Sigmoid colon (tissue), 7 donors: ENCODE measurements around the gene DMBT1. TPM values are rescaled to one million over a fixed set of nuclear protein-coding genes. Genes with fewer than 3 reads are reported as not detected.

ENCODE experiments used
- DNase-seq: peaks from one replicate; pipeline ENCODE4 v3.0.0-alpha.2; 2019
- H3K27ac ChIP-seq, 4 donors: fragments of 200-600 bp; sonication (generic); one replicate each; pipeline ENCODE4 v1.5.1; 2016 to 2019; ENCODE audit warnings: mild to moderate bottlenecking in 1 of 4
- H3K27me3 ChIP-seq, 3 donors: fragments of 200-600 bp; sonication (generic); one replicate each; pipeline ENCODE4 v1.5.1; 2019; ENCODE audit warnings: mild to moderate bottlenecking in 1 of 3
- H3K36me3 ChIP-seq, 4 donors: fragments of 200-600 bp; sonication (generic); one replicate each; pipeline ENCODE4 v1.5.1; 2016 to 2019
- H3K4me1 ChIP-seq, 4 donors: fragments of 200-600 bp; sonication (generic); one replicate each; pipeline ENCODE4 v1.5.1; 2017 to 2019
- H3K4me3 ChIP-seq, 4 donors: fragments of 200-600 bp; sonication (generic); one replicate each; pipeline ENCODE4 v1.5.1; 2017 to 2019; ENCODE audit warnings: mild to moderate bottlenecking in 2 of 4, moderate library complexity in 1 of 4
- H3K9me3 ChIP-seq, 4 donors: fragments of 200-600 bp in 3 of 4; sonication (generic) in 3 of 4; one replicate each; pipeline versions ENCODE4 v1.5.1 to v1.6.1; 2013 to 2019
- CTCF ChIP-seq, 4 experiments: fragments of 450-650 bp in 3 of 4; fragments of 200-600 bp in 1 of 4; IDR thresholded peaks; one replicate each; pipeline ENCODE4 v1.5.1; 2016 to 2019; ENCODE audit warnings: antibody characterized with exemption in 4 of 4, mild to moderate bottlenecking in 3 of 4, moderate library complexity in 2 of 4
- EP300 ChIP-seq, 4 donors: sonication (generic); formaldehyde crosslinking; IDR thresholded peaks; one replicate each; pipeline ENCODE4 v1.6.1; 2017; ENCODE audit warnings: antibody characterized with exemption in 4 of 4
- POLR2A ChIP-seq, 2 donors: fragments of 450-650 bp; IDR thresholded peaks; one replicate each; pipeline ENCODE4 v1.6.1; 2016; ENCODE audit warnings: antibody characterized with exemption in 2 of 2, mild to moderate bottlenecking in 2 of 2, moderate library complexity in 2 of 2
- POLR2AphosphoS5 ChIP-seq, 4 donors: sonication (generic); formaldehyde crosslinking; IDR thresholded peaks; one replicate each; pipeline ENCODE4 v1.6.1; 2017; ENCODE audit warnings: antibody characterized with exemption in 4 of 4
- WGBS, 2 donors: extraction: QIAGEN DNeasy Blood & Tissue Kit; methylation state at CpG; one replicate each; pipeline ENCODE4 v1.1.7; 2013; 5-methylcytosine and 5-hydroxymethylcytosine counted together
- intact Hi-C: fragments of 100-400 bp; cut with DNase I; formaldehyde crosslinking; loops from one replicate; pipeline ENCODE4 v1.15.1; 2023
- polyA plus RNA-seq, 3 donors: library from polyadenylated mRNA; stranded (reverse); fragments of 200-250 nt; gene quantifications; one replicate each; pipeline ENCODE4 v1.2.3, GENCODE V29; 2013
- total RNA-seq, 4 donors: library from RNA; depleted of rRNA; stranded (reverse); fragments of >200 nt; gene quantifications; one replicate each; pipeline ENCODE4 v1.1.0, GENCODE V29; 2016
- donor health status: healthy with polysubstance abuse.
- donor health status: Bipolar disorder and iron deficiency.
- donor health status: healthy.

DMBT1 gene
- total and polyA plus RNA-seq, 7 donors = under 0.01 to 677 (median 1.2) TPM; not detected in 2

DNA sequence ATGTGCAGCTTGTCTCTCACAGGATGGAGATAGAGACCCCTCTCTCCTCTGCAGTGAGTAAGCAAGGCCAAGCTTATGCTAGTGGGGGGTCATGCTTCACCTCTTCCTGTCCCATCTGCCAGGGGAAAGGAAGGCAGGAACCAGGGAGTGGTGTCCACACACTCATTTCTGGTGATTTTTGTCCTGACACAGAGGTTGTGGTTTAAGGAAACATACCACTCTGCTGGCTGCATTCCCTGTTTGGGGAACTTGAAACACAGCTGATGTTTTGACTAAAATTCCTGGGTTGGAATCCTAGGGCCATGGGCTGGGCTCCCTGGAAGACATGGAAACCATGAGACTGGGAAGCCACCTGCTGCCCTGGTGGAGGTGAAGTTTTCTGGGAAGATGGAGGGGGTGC is 117.7 kb downstream of the DMBT1 start:
- H3K9me3 ChIP-seq = no peaks in the 10 kb centered on the region
- peaks cover 0 to 9% (median under 1%) of the 10 kb centered on the region in 4 donors for H3K4me1 ChIP-seq
- no peaks in the 10 kb centered on the region for H3K27me3 ChIP-seq
- no peaks in the 10 kb centered on the region for H3K36me3 ChIP-seq
- no peak overlapping the region for H3K4me3 ChIP-seq
- intact Hi-C loops = no loop called here
- H3K27ac ChIP-seq = no peak overlapping the region
- no peak for DNase-seq
- TF ChIP-seq POLR2A (IDR thresholded peaks at IDR 0.05) (no peak), CTCF (IDR thresholded peaks at IDR 0.05) (no peak), POLR2AphosphoS5 (IDR thresholded peaks at IDR 0.05) (no peak), EP300 (IDR thresholded peaks at IDR 0.05) (no peak)

GRCh38 chr10:122682522-122682921 is 122.0 kb downstream of the DMBT1 start:
- Histone ChIP-seq H3K27ac (no peak overlapping the region), H3K36me3 (no peaks in the 10 kb centered on the region), H3K27me3 (no peaks in the 10 kb centered on the region), H3K9me3 (no peaks in the 10 kb centered on the region), H3K4me3 (no peak overlapping the region), H3K4me1 (no peaks in the 10 kb centered on the region)
- DNase-seq = no peak
- WGBS, 2 donors = 55 to 81% methylated on average over 5 of the region's 5 CpGs
- TF ChIP-seq POLR2AphosphoS5 (IDR thresholded peaks at IDR 0.05) (no peak), POLR2A (IDR thresholded peaks at IDR 0.05) (no peak), CTCF (IDR thresholded peaks at IDR 0.05) (no peak), EP300 (IDR thresholded peaks at IDR 0.05) (no peak)
- intact Hi-C loops = no loop called here

- no peaks in the 10 kb centered on the region for H3K9me3 ChIP-seq
- H3K27me3 ChIP-seq = no peaks in the 10 kb centered on the region
- H3K27ac ChIP-seq = no peak overlapping the region
- intact Hi-C loops = no loop called here
- H3K4me3 ChIP-seq = no peak overlapping the region
- no peaks in the 10 kb centered on the region for H3K4me1 ChIP-seq
- no peaks in the 10 kb centered on the region for H3K36me3 ChIP-seq
- DNase-seq = no peak
- TF ChIP-seq CTCF (IDR thresholded peaks at IDR 0.05) = no peak
- no peak for TF ChIP-seq EP300 (IDR thresholded peaks at IDR 0.05)
- no peak for TF ChIP-seq POLR2AphosphoS5 (IDR thresholded peaks at IDR 0.05)
- no peak for TF ChIP-seq POLR2A (IDR thresholded peaks at IDR 0.05)
- 77 to 87% methylated on average over 6 of the region's 6 CpGs for WGBS, 2 donors
Measured at GRCh38 chr10:122688293-122688989, 127.9 kb downstream of the DMBT1 start.

GRCh38 chr10:122689146-122689820 is 128.7 kb downstream of the DMBT1 start:
- no peaks in the 10 kb centered on the region for H3K27me3 ChIP-seq
- H3K36me3 ChIP-seq = no peaks in the 10 kb centered on the region
- H3K4me3 ChIP-seq = no peak overlapping the region
- H3K9me3 ChIP-seq = no peaks in the 10 kb centered on the region
- intact Hi-C loops = no loop called here
- H3K4me1 ChIP-seq = no peaks in the 10 kb centered on the region
- H3K27ac ChIP-seq = no peak overlapping the region
- TF ChIP-seq CTCF (IDR thresholded peaks at IDR 0.05) = no peak
- no peak for TF ChIP-seq POLR2A (IDR thresholded peaks at IDR 0.05)
- no peak for TF ChIP-seq POLR2AphosphoS5 (IDR thresholded peaks at IDR 0.05)
- TF ChIP-seq EP300 (IDR thresholded peaks at IDR 0.05) = no peak
- 33 to 65% methylated on average over 6 of the region's 6 CpGs for WGBS, 2 donors
- no peak for DNase-seq
